Measurements from ENCODE around the gene U2SURP.

U2SURP gene

DNA sequence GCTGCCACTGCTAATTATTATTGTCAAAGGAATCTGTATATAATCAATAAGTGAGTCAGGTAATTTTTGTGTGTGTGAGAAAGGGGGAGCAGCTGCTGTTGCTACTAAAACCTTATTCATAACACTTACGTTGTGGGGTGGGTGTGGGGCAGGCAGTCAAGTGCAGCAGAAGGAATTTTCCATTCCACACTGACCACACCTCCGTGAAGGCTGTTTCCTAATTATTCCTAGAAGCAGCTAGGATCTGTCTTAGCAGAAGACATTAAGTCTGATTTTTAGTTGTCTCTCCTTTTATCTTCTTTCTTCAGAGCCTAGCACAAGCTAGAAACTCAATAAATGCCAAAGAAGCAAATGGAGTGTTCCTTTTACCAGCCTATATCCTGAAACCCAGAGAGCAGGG is 4.0 kb upstream of the U2SURP start:
- H3K4me2 ChIP-seq (ENCODE audit: low read length): no peak overlapping the region

DNA sequence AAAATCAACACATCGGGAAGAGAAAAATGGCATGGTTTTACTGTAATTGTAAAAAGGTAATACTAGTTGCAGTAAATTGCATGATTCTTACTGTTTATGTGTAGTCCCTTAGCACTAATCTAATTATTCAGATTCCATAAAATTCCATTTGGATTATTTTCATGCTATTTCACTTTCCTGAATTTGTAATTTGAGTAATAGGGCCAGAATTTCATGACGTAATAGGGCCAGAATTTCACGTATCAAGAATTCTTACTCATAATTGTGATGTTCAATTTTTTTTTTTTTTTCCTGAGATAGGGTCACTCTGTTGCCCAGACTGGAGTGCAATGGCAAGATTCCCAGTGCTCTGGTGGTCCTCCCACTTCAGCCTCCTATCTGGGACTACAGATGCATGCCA is 2.9 kb upstream of the U2SURP start:
- Histone ChIP-seq H3K79me2 (ENCODE audit: control insufficient read depth, low read length) (peaks cover 34% of the 10 kb centered on the region), H3K9me3 (ENCODE audit: control insufficient read depth, insufficient read depth, low read length) (no peaks in the 10 kb centered on the region), H4K20me1 (ENCODE audit: control insufficient read depth, insufficient read depth, low read depth, low read length) (peaks cover 4% of the 10 kb centered on the region; the same call in 1 of the 2 replicates), H3K4me1 (ENCODE audit: control insufficient read depth, low read length) (peaks cover 20% of the 10 kb centered on the region), H3K9me2 (replicated peaks; ENCODE audit: control insufficient read depth, low read length) (no peaks in the 10 kb centered on the region), H3K4me2 (ENCODE audit: low read length) (no peak overlapping the region), H3F3A (ENCODE audit: control insufficient read depth, insufficient read depth) (no peaks in the 10 kb centered on the region), H3K27me3 (ENCODE audit: control insufficient read depth, low read length) (no peaks in the 10 kb centered on the region), H3K36me3 (ENCODE audit: control insufficient read depth, low read length) (peaks cover 22% of the 10 kb centered on the region), H3K27ac (ENCODE audit: low read depth, low read length) (no peak overlapping the region), H3K4me3 (ENCODE audit: low read length) (no peak overlapping the region)
- TF ChIP-seq, protein P1, sequence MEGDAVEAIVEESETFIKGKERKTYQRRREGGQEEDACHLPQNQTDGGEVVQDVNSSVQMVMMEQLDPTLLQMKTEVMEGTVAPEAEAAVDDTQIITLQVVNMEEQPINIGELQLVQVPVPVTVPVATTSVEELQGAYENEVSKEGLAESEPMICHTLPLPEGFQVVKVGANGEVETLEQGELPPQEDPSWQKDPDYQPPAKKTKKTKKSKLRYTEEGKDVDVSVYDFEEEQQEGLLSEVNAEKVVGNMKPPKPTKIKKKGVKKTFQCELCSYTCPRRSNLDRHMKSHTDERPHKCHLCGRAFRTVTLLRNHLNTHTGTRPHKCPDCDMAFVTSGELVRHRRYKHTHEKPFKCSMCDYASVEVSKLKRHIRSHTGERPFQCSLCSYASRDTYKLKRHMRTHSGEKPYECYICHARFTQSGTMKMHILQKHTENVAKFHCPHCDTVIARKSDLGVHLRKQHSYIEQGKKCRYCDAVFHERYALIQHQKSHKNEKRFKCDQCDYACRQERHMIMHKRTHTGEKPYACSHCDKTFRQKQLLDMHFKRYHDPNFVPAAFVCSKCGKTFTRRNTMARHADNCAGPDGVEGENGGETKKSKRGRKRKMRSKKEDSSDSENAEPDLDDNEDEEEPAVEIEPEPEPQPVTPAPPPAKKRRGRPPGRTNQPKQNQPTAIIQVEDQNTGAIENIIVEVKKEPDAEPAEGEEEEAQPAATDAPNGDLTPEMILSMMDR (IDR thresholded peaks at IDR 0.05; ENCODE audit: low read depth, low read length, poor library complexity, severe bottlenecking): no peak
- TF ChIP-seq EZH2phosphoT487 (IDR thresholded peaks at IDR 0.05; ENCODE audit: borderline replicate concordance, low read length): no peak

More for the DNA sequence above, 4.0 kb upstream of the U2SURP start:
- H3K4me1 ChIP-seq (ENCODE audit: control insufficient read depth, low read length): peaks cover 15% of the 10 kb centered on the region
- no peak overlapping the region for H3K27ac ChIP-seq (ENCODE audit: low read depth, low read length)
- no peak overlapping the region for H3K4me3 ChIP-seq (ENCODE audit: low read length)
- H3F3A ChIP-seq (ENCODE audit: control insufficient read depth, insufficient read depth): no peaks in the 10 kb centered on the region
- H3K9me2 ChIP-seq (replicated peaks; ENCODE audit: control insufficient read depth, low read length): no peaks in the 10 kb centered on the region
- H4K20me1 ChIP-seq (ENCODE audit: control insufficient read depth, insufficient read depth, low read depth, low read length): no peaks in the 10 kb centered on the region
- H3K27me3 ChIP-seq (ENCODE audit: control insufficient read depth, low read length): no peaks in the 10 kb centered on the region
- H3K36me3 ChIP-seq (ENCODE audit: control insufficient read depth, low read length): peaks cover 12% of the 10 kb centered on the region
- peaks cover 23% of the 10 kb centered on the region for H3K79me2 ChIP-seq (ENCODE audit: control insufficient read depth, low read length)
- no peaks in the 10 kb centered on the region for H3K9me3 ChIP-seq (ENCODE audit: control insufficient read depth, insufficient read depth, low read length)
- TF ChIP-seq EZH2phosphoT487 (IDR thresholded peaks at IDR 0.05; ENCODE audit: borderline replicate concordance, low read length): no peak
- TF ChIP-seq, protein P1 (IDR thresholded peaks at IDR 0.05; ENCODE audit: low read depth, low read length, poor library complexity, severe bottlenecking): no peak

DNA sequence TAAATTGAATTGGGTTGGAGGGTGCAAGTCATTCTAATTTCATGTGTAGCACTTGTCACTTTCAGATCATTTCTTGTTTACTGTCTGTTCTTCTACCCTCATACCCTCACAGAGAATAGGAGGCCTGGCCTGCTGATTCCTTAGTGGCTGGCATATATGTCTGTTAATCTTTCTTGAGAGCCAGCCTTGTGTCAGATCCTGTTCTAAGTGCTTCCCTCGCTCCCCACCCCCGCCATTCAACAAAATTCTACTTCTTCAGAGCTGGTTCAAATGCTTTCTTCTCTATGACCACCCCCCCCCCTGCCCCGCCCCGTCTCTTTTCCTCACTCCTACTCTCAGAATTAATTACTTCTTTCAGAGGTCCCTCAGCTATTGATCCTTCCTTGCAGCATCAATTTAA is 1.5 kb upstream of the U2SURP start:
- Histone ChIP-seq H3K27me3 (ENCODE audit: control insufficient read depth, low read length) (no peaks in the 10 kb centered on the region), H3F3A (ENCODE audit: control insufficient read depth, insufficient read depth) (no peaks in the 10 kb centered on the region), H4K20me1 (ENCODE audit: control insufficient read depth, insufficient read depth, low read depth, low read length) (peaks cover 8% of the 10 kb centered on the region), H3K79me2 (ENCODE audit: control insufficient read depth, low read length) (peaks cover 49% of the 10 kb centered on the region), H3K9me2 (replicated peaks; ENCODE audit: control insufficient read depth, low read length) (no peaks in the 10 kb centered on the region), H3K4me2 (ENCODE audit: low read length) (peak overlapping the region; percentile 87), H3K36me3 (ENCODE audit: control insufficient read depth, low read length) (peaks cover 22% of the 10 kb centered on the region), H3K4me3 (ENCODE audit: low read length) (peak overlapping the region; percentile 98), H3K9me3 (ENCODE audit: control insufficient read depth, insufficient read depth, low read length) (no peaks in the 10 kb centered on the region), H3K27ac (ENCODE audit: low read depth, low read length) (no peak overlapping the region), H3K4me1 (ENCODE audit: control insufficient read depth, low read length) (peaks cover 29% of the 10 kb centered on the region)
- TF ChIP-seq EZH2phosphoT487 (IDR thresholded peaks at IDR 0.05; ENCODE audit: borderline replicate concordance, low read length): no peak
- TF ChIP-seq, protein P1 (IDR thresholded peaks at IDR 0.05; ENCODE audit: low read depth, low read length, poor library complexity, severe bottlenecking): no peak

Measured in DOHH2 (cell line).